ENCODE results near the gene MED6.

Gene MED6

DNA sequence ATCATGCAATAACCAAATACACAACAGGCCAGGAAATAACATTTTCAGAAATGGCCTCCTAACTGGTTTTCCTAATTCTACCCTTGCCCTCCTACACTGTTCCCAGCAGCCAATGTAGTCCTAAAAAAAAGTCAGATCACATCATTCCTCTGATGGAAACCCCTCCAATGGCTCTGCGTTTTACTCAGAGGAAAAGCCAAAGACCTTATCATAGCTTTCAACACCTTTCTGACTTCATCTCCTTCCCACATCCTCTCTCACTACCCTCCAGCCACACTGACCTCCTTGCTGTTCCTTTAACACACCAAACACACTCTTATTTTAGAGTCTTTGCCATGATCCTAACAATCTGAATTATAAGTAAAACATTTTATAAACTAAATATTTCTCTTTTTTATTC, 1.1 kb downstream of the MED6 start:
- no peak for DNase-seq (ENCODE audit: low read depth in 2 of 2)

DNA sequence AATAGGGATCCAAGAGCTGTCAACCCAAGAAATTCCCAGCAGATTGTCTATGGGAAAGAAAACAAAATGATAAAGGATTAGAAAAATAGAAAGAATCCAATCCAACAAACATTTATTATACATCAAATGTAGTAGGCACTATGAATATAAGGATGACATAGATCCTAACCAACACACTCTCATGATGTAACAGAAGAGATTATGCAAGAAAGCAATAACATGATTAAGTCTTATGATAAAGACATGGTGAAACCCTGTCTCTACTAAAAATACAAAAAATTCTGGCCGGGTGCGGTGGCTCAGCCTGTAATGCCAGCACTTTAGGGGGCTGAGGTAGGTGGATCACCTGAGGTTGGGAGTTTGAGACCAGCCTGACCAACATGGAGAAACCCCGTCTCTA, 2.7 kb downstream of the MED6 start:
- no peak for DNase-seq (ENCODE audit: low read depth in 2 of 2)

DNA sequence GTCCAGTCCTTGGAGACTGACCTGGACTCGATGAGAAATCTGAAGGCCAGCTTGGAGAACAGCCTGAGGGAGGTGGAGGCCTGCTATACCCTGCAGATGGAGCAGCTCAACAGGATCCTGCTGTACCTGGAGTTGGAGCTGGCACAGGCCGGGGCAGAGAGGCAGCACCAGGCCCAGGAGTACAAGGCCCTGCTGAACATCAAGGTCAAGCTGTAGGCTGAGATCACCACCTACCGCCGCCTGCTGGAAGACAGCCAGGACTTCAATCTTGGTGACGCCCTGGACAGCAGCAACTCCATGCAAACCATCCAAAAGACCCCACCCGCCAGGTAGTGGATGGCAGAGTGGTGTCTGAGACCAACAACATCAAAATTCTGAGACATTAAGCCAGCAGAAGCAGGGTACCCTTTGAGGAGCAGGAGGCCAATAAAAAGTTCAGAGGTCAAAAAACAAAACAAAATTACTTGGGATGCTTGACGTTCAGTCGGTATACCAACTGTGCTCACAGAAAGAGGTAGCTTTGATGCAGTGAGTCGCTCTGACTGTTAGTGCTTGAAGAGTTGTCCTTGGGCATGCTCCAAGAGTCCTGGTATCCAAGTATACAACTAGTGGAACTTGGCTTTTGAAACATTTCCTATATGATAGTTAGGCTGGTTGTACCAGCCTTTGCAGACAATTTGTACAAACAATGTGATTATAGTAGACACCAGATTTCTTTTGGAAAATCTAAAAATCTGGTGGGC, 4.8 kb downstream of the MED6 start:
- no peak for DNase-seq (ENCODE audit: low read depth in 2 of 2)

DNA sequence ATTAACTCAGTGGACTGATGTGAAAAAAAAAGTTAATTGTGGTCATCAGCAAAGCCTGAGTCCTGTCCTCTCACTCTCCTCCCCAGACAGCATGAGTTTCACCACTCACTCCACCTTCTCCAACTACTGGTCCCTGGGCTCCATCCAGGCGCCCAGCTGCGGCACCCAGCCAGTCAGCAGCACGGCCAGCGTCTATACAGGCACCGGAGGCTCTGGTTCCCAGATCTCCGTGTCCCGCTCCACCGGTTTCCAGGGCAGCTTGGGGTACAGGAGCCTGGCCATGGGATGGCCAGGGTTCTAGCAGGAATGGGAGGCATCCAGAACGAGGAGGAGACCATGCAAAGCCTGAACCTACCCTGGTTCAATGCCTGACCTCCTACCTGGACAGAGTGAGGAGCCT, 6.0 kb downstream of the MED6 start:
- DNase-seq (ENCODE audit: low read depth in 2 of 2): no peak

DNA sequence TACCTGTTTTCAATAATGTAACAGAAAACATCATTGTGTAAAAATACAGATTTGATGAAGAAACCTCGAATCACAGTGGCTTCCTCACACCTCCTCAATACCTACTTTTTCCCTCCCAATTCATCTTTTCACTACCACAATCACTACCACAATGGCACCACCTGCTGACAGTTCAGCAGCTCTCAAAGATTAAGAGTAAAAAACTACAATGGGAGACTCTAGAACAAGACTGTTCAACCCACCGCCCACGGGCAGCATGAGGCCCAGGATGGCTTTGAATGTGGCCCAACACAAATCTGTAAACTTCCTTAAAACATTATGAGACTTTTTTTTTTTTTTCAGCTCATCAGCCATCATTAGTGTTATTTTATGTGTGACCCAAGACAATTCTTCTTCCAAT, 15.2 kb downstream of the MED6 start:
- DNase-seq (ENCODE audit: low read depth in 2 of 2): no peak

DNA sequence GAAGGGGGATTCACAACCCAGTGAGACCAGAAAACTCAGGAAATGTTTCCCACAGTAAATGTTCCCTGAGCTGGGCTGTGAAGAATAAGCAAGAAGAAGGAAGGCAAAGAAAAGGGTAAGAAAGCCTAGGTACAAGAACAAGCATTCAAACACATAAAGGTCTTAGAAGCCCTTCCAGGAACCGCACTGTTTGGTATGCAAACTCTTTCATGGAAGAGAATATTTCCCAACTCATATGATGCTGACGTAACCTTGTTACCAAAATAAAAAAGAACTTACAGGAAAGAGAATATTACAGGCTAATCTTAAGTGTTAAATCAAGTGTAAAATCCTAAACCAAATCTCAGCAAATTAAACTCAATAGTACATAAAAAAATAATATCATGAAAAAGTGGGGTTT, 23.6 kb downstream of the MED6 start:
- DNase-seq (ENCODE audit: low read depth in 2 of 2): no peak

DNA sequence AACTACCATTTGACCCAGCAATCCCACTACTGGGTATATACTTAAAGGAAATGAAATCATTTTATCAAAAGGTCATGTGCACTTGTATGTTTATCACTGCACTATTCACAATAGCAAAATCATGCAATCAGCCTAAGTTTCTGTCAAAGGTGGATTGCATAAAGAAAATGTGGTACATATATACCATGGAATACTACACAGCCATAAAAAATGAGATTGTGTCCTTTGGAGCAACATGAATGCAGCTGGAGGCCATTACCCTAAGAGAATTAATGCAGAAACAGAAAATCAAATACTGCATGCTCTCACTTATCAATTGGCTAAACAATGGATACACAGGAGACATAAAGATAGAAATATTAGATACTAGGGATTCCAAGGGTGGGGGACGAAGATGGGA, 27.4 kb downstream of the MED6 start:
- DNase-seq (ENCODE audit: low read depth in 2 of 2): no peak

DNA sequence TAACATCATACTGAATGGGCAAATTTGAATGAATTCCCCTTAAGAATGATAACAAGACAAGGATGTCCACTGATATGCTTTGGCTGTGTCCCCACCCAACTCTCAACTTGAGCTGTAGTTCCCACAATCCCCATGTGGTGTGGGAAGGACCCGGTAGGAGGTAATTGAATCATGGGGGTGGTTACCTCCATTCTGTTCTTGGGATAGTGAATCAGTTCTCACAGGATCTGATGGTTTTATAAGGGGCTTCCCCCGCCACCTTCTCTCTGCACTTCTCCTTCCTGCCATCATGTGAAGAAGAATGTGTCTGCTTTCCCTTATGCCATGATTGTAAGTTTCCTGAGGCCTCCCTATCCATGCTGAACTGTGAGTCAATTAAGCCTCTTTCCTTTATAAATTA, 29.3 kb downstream of the MED6 start:
- no peak for DNase-seq (ENCODE audit: low read depth in 2 of 2)

DNA sequence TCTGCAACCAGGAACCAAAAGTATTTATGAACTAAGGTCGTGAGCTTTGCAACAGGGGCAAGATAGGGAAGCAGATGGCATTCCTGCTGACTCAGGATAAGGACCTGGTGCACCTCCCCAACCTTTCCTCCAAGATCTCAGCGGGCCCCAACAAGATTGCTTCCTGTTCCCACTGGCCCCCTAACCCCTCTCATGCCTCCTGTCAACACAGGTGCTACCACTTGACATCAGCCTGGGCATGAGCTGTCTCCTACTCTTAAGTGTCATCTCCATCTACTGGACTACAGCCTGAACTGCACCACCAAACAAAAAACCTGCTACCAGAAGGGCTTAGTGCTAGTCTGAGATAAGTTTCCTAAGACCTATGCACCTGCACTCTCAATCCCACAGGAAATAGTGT, 32.7 kb downstream of the MED6 start:
- no peak for DNase-seq (ENCODE audit: low read depth in 2 of 2)

DNA sequence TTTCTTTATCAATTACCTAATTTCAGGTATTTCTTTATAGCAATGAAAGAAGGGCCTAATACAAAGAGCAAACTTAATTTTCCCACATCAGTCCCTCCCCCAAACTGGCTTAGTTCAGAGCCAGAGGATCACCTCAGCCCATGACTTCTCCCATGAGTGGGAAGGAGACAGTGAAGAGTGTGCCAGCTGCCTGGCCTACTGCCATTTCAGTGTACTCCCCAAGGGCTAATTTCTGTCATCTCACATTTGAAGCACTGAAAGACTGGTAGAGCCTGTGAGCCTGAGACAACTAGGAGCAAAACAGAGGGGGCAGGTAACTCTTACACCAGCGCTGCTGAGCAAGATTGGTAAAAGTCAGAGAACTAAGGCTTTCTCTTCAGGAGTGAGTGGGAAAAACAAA, 36.6 kb downstream of the MED6 start:
- DNase-seq (ENCODE audit: low read depth in 2 of 2): no peak

DNA sequence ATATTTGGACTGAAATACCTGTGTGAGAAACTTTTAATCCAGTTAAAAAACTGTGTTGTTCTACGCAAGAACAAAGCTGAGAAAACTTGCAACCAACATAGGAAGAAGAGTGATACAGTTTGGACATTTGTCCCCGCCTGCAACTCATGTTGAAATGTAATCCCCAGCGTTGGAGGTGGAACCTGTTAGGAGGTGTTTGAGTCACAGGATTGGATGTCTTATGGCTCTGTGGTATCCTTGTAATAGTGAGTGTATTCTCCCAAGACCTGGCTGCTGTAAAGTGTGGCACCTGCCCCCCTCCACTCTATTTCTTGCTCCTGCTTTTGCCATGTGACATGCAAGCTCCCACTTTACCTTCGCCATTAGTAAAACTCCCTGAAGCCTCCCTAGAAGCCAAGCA, 37.0 kb downstream of the MED6 start:
- DNase-seq (ENCODE audit: low read depth in 2 of 2): no peak

DNA sequence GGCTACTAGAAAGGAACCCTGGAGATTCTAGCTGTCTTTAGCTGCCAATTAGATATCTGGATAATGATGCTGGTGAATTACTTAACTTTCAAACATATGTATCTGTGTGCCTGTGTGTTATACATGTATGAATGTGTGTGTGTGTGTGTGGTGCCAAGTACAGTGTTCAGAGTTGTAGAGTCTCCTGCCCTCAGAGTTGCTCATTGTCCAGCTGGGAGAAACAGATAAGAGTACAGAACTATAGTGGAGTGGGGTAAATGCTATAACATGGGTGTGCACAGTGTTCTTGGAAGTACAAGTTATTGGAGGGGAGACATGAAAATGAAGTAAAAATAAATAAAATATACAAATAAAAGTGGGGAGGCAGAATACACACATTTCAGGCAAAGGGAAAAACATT, 42.1 kb downstream of the MED6 start:
- DNase-seq (ENCODE audit: low read depth in 2 of 2): no peak

DNA sequence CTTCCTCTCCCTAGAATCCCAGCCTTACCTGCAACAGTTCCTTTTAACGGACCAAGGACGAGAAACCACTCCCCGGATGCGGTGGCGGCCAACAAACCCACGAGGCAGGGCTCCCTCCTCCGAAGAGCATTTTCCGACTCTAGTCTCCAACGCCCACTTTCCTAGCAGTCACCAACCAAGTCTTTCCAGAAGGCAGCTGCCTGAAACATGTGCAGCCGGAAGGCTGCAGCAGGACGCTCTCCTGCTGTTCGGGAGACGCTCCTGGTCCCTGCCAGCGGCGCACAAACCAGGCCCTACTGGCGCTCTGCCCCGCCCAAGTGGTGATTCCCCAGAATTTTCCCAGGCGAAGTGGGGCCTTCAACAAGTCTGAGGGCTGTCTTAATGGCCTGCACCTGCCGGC, 44.6 kb downstream of the MED6 start:
- no peak for DNase-seq (ENCODE audit: low read depth in 2 of 2)

DNA sequence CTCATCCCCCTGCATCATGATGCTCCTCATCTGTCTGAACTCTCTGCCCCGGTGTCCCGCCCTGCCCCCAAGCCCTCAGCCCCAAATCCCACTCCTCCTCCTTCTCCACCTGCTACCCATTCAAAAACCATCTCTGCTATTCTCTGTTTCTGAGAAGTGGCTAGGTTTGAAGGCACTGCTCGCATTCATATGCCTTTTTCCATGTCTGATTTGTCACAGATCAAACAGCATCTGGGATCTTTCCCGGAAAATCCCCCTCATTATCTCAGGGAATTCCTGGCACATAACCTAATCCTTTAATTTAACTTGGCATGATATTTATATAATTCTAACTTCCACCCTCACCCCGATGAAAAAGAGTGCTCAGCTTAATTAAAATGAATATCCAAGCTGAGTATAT, 62.4 kb downstream of the MED6 start:
- no peak for DNase-seq (ENCODE audit: low read depth in 2 of 2)

DNA sequence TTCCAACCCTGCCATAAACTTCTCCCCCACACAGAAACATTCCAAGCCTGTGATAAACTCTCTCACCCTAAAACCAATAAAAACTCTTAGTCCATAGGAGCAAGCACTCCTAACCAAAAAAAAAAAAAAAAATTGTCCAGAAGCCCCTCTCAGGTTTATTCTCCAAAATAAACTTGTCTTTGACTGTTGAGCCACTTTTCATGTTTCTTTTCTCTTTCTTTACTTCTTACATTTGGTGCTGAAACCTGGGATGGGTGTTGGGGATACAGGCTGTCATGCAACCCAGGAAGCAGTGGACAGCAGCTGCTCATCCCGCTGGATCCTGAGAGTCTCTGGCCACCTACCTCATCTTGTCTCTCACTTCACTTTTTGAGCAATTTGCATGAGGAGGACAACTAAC, 63.6 kb downstream of the MED6 start:
- no peak for DNase-seq (ENCODE audit: low read depth in 2 of 2)

DNA sequence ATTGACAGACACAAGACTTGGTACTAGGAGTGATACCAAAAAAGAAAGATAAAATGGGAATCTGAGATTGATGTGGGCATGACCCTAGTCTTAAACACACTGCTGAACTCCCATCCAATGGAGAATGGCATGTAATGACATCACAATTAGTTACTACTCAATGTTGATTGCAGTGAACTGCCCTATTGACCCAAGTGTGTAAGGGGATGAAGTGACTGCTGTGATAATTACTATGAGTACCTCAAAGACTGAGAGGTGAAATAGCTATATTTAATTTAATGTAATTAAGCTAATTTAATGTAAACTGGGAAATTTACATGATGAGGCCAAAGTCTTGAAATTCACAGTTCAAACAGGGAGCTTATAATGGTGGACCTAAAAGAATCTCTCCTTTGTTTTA, 65.6 kb downstream of the MED6 start, which contains the start of gene ADAM20:
Gene ADAM20 (minus strand): TSS at position 101 of the 400 bp plus-strand sequence. CDS start 10,247 bp downstream, outside the sequence.
- no peak for DNase-seq (ENCODE audit: low read depth in 2 of 2)
